OCI-LY3 (cell line): ENCODE results near the gene SAE1.

Source experiments
- EZH2phosphoT487 ChIP-seq: fragments of 200-600 bp; shearing (Covaris generic); IDR thresholded peaks from 2 replicates; pipeline ENCODE4 v1.6.1; 2018; ENCODE audit warnings: antibody characterized with exemption, mixed run types, low read depth
- TF ChIP-seq, protein P1 (sequence below): fragments of 200-600, 300-600 bp; sonication (generic); IDR thresholded peaks from 2 replicates; pipeline ENCODE4 v1.5.1; 2014; ENCODE audit warnings: antibody characterized with exemption, low read length, low read depth

DNA sequence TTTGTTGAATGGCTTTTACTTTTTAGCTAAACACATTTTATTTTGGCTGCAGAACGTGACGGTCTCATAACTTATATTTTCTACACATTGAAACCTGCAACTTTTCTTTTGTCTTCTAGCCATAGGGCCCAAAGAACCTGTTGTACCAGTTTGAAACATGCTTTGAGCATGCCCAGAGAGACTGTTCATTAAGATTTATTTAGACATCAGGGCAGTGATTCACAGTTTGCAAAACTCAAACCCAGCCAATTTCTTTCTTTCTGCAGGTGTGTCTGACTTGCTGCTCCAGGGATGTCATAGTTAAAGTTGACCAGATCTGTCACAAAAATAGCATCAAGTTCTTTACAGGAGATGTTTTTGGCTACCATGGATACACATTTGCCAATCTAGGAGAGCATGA lies 22.0 kb downstream of the SAE1 start:
- TF ChIP-seq, protein P1, sequence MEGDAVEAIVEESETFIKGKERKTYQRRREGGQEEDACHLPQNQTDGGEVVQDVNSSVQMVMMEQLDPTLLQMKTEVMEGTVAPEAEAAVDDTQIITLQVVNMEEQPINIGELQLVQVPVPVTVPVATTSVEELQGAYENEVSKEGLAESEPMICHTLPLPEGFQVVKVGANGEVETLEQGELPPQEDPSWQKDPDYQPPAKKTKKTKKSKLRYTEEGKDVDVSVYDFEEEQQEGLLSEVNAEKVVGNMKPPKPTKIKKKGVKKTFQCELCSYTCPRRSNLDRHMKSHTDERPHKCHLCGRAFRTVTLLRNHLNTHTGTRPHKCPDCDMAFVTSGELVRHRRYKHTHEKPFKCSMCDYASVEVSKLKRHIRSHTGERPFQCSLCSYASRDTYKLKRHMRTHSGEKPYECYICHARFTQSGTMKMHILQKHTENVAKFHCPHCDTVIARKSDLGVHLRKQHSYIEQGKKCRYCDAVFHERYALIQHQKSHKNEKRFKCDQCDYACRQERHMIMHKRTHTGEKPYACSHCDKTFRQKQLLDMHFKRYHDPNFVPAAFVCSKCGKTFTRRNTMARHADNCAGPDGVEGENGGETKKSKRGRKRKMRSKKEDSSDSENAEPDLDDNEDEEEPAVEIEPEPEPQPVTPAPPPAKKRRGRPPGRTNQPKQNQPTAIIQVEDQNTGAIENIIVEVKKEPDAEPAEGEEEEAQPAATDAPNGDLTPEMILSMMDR: no peak
- no peak for TF ChIP-seq EZH2phosphoT487
